ENCODE data around the gene AGBL4.

The AGBL4 gene

DNA sequence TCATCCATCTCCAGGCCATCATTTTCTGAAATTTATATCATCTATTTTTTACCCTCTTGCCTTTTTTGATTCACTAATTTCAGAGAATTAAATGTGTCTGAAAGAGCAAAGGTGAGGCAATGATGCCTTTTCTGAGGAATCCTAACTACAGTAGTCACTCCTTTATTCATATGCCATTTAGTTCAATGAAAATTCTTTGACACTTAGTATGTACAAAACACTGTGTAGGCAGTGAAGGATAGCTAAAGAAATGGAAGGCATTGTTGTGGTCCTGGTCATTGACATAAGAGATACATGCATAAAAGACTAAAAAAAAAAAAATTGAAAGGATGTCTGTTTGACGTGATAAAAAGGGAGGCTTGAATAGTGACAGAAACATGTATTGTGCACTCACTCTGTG lies 1075.2 kb downstream of the AGBL4 start:
- TF ChIP-seq FOXP2 (optimal IDR thresholded peaks at IDR 0.05; ENCODE audit: borderline replicate concordance, extremely low read depth, extremely low read length, insufficient read depth) (no peak), TAF1 (IDR thresholded peaks at IDR 0.05; ENCODE audit: borderline replicate concordance, insufficient read depth, low read length) (no peak), POLR2AphosphoS5 (IDR thresholded peaks at IDR 0.05; ENCODE audit: low read depth, low read length) (no peak), SIN3A (IDR thresholded peaks at IDR 0.05; ENCODE audit: borderline replicate concordance, insufficient read depth, low read length) (no peak)
- TF ChIP-seq, protein P1, sequence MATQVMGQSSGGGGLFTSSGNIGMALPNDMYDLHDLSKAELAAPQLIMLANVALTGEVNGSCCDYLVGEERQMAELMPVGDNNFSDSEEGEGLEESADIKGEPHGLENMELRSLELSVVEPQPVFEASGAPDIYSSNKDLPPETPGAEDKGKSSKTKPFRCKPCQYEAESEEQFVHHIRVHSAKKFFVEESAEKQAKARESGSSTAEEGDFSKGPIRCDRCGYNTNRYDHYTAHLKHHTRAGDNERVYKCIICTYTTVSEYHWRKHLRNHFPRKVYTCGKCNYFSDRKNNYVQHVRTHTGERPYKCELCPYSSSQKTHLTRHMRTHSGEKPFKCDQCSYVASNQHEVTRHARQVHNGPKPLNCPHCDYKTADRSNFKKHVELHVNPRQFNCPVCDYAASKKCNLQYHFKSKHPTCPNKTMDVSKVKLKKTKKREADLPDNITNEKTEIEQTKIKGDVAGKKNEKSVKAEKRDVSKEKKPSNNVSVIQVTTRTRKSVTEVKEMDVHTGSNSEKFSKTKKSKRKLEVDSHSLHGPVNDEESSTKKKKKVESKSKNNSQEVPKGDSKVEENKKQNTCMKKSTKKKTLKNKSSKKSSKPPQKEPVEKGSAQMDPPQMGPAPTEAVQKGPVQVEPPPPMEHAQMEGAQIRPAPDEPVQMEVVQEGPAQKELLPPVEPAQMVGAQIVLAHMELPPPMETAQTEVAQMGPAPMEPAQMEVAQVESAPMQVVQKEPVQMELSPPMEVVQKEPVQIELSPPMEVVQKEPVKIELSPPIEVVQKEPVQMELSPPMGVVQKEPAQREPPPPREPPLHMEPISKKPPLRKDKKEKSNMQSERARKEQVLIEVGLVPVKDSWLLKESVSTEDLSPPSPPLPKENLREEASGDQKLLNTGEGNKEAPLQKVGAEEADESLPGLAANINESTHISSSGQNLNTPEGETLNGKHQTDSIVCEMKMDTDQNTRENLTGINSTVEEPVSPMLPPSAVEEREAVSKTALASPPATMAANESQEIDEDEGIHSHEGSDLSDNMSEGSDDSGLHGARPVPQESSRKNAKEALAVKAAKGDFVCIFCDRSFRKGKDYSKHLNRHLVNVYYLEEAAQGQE (IDR thresholded peaks at IDR 0.05; ENCODE audit: insufficient read depth in 1 of 2, low read depth in 2 of 2, low read length in 2 of 2): no peak

DNA sequence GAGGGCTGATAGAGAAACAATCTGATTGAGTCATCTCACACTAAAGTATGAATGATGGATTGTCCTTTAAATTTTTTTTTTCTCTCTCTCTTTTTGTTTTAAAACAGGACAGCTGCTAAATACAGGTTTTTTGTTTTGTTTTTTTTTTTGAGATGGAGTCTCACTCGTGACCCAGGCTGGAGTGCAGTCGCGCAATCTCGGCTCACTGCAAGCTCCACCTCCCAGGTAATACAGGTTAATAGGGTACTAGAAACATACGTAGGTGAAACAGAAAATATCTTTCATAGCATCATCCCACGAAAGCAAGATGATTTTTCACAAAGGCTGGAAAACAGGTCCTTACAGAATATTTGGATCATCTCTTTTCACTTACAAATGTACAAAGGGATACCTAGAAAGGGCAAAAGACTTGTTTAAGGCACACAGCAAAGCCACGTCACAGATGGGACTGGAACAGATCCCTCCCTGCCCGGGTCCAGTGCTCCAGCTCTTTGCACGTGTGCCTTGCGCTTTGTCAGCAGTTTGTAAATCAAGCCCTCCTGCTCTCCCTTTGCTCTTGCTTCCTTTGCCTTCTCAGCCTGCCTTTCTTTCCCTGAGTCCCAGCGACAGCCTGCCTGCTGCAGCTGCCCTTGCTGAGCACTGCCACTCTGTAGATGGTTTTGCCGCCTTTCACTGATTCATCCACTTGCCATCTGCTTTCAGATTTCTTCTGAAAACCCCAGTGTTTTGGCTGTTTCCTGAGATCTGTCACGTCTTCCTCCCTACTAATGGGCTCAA lies 1075.8 kb downstream of the AGBL4 start:
- TF ChIP-seq FOXP2 (optimal IDR thresholded peaks at IDR 0.05; ENCODE audit: borderline replicate concordance, extremely low read depth, extremely low read length, insufficient read depth) (no peak), POLR2AphosphoS5 (IDR thresholded peaks at IDR 0.05; ENCODE audit: low read depth, low read length) (no peak), SIN3A (IDR thresholded peaks at IDR 0.05; ENCODE audit: borderline replicate concordance, insufficient read depth, low read length) (no peak), TAF1 (IDR thresholded peaks at IDR 0.05; ENCODE audit: borderline replicate concordance, insufficient read depth, low read length) (no peak)
- TF ChIP-seq, protein P1 (IDR thresholded peaks at IDR 0.05; ENCODE audit: insufficient read depth in 1 of 2, low read depth in 2 of 2, low read length in 2 of 2): no peak

DNA sequence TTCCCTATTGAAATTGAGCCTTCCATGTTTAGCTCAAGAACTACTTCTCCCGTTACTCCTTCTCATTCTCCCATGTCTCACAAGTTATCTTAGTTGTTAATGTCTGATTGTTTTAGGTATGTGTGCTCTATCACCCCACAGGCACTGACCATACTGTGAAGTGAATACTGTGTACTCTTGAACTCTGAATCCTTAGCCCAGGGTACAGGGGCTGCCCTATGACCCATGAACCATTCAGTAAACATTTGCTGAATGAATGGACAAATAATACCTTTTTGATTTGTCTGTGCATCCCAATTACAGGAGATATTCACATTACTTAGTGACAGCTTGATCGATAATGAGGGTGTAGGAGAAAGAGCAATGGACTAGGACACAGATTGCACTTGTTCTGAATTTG lies 1077.7 kb downstream of the AGBL4 start:
- no peak for TF ChIP-seq TAF1 (IDR thresholded peaks at IDR 0.05; ENCODE audit: borderline replicate concordance, insufficient read depth, low read length)
- no peak for TF ChIP-seq POLR2AphosphoS5 (IDR thresholded peaks at IDR 0.05; ENCODE audit: low read depth, low read length)
- no peak for TF ChIP-seq FOXP2 (optimal IDR thresholded peaks at IDR 0.05; ENCODE audit: borderline replicate concordance, extremely low read depth, extremely low read length, insufficient read depth)
- TF ChIP-seq, protein P1 (IDR thresholded peaks at IDR 0.05; ENCODE audit: insufficient read depth in 1 of 2, low read depth in 2 of 2, low read length in 2 of 2): no peak
- TF ChIP-seq SIN3A (IDR thresholded peaks at IDR 0.05; ENCODE audit: borderline replicate concordance, insufficient read depth, low read length): no peak

DNA sequence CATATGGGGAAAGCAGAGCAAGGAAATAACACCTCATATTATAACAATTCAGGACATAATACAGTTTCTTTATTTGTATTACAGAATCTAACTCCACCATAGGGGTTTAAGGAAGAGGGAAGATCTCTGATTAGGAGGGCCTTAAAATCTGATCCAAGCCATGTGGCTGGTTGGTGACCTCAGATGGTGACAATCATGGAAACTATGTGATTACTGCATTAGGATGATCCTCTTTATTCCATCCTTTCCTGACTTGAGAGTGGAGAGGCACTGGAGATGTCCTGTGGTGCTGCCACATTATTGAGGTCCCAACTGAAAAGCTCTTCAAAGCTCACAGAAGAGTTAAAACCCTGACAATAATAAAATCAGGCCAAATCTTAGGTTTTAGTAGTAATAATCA lies 1078.9 kb downstream of the AGBL4 start:
- no peak for TF ChIP-seq TAF1 (IDR thresholded peaks at IDR 0.05; ENCODE audit: borderline replicate concordance, insufficient read depth, low read length)
- TF ChIP-seq FOXP2 (optimal IDR thresholded peaks at IDR 0.05; ENCODE audit: borderline replicate concordance, extremely low read depth, extremely low read length, insufficient read depth): no peak

DNA sequence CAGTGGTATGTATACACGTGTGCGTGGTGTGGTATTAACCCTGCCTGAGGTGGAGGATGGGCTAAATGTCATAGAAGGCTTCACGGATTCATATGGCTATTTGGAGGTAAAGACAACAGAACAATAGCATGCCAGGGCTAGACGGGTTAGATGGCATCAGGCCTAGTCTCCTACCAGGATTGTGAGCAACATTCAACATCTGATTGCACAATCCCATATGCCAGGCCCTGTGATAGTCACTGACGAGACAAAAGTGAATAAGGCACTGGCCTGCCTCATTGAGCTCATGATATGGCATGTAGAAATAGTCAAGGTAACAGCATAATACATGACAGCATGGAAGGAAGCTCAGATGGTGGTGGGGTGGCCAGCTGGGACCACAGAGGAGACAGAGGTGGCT lies 1079.9 kb downstream of the AGBL4 start:
- TF ChIP-seq, protein P1 (IDR thresholded peaks at IDR 0.05; ENCODE audit: insufficient read depth in 1 of 2, low read depth in 2 of 2, low read length in 2 of 2): no peak
- TF ChIP-seq FOXP2 (optimal IDR thresholded peaks at IDR 0.05; ENCODE audit: borderline replicate concordance, extremely low read depth, extremely low read length, insufficient read depth) (no peak), POLR2AphosphoS5 (IDR thresholded peaks at IDR 0.05; ENCODE audit: low read depth, low read length) (no peak), TAF1 (IDR thresholded peaks at IDR 0.05; ENCODE audit: borderline replicate concordance, insufficient read depth, low read length) (no peak), SIN3A (IDR thresholded peaks at IDR 0.05; ENCODE audit: borderline replicate concordance, insufficient read depth, low read length) (no peak)
